Measurements from ENCODE around the gene AP1M1.

The AP1M1 gene

DNA sequence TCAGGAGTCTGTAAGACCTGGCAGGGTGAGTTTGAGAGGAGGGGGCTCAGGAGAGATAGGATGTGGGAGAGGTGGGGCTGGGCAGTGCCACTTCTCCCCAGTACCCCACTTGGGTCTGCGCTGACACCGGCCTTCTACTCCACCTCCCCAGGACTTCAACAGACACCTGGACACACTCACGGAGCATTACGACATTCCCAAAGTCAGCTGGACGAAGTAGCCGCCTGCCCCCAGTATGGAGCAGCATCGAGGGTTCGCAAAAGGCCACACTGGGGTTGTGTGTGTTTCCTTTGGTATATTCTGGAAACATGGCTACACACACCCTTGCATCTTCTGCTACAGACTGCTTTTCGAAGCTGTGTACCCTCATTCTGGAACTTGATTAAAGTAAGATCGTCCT is 7.0 kb upstream of the AP1M1 start:
- TF ChIP-seq, protein P1, sequence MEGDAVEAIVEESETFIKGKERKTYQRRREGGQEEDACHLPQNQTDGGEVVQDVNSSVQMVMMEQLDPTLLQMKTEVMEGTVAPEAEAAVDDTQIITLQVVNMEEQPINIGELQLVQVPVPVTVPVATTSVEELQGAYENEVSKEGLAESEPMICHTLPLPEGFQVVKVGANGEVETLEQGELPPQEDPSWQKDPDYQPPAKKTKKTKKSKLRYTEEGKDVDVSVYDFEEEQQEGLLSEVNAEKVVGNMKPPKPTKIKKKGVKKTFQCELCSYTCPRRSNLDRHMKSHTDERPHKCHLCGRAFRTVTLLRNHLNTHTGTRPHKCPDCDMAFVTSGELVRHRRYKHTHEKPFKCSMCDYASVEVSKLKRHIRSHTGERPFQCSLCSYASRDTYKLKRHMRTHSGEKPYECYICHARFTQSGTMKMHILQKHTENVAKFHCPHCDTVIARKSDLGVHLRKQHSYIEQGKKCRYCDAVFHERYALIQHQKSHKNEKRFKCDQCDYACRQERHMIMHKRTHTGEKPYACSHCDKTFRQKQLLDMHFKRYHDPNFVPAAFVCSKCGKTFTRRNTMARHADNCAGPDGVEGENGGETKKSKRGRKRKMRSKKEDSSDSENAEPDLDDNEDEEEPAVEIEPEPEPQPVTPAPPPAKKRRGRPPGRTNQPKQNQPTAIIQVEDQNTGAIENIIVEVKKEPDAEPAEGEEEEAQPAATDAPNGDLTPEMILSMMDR (IDR thresholded peaks at IDR 0.05; ENCODE audit: low read depth, low read length) = no peak
- DNase-seq = no peak

GRCh38 chr19:16191216-16191908 is 6.3 kb upstream of the AP1M1 start:
- H3K9me3 ChIP-seq = no peaks in the 10 kb centered on the region
- H3K4me3 ChIP-seq (ENCODE audit: low read depth, low read length) = no peak overlapping the region
- H3K4me1 ChIP-seq = no peaks in the 10 kb centered on the region
- H3K36me3 ChIP-seq = peaks cover 38% of the 10 kb centered on the region
- no peak for DNase-seq
- TF ChIP-seq, protein P1 (IDR thresholded peaks at IDR 0.05; ENCODE audit: low read depth, low read length) = no peak
- H3K27me3 ChIP-seq = no peaks in the 10 kb centered on the region

More for the DNA sequence above, 7.0 kb upstream of the AP1M1 start:
- Histone ChIP-seq H3K27me3 (no peaks in the 10 kb centered on the region), H3K36me3 (peaks cover 38% of the 10 kb centered on the region), H3K9me3 (no peaks in the 10 kb centered on the region), H3K4me1 (no peaks in the 10 kb centered on the region), H3K4me3 (ENCODE audit: low read depth, low read length) (no peak overlapping the region)

GRCh38 chr19:16193466-16193865 is 4.2 kb upstream of the AP1M1 start:
- no peaks in the 10 kb centered on the region; the same call in 1 of the 2 replicates for H3K4me1 ChIP-seq
- no peak overlapping the region for H3K4me3 ChIP-seq (ENCODE audit: low read depth, low read length)
- DNase-seq = no peak
- H3K27me3 ChIP-seq = no peaks in the 10 kb centered on the region
- no peaks in the 10 kb centered on the region for H3K9me3 ChIP-seq
- H3K36me3 ChIP-seq = peaks cover 26% of the 10 kb centered on the region
- TF ChIP-seq, protein P1 (IDR thresholded peaks at IDR 0.05; ENCODE audit: low read depth, low read length) = no peak

DNA sequence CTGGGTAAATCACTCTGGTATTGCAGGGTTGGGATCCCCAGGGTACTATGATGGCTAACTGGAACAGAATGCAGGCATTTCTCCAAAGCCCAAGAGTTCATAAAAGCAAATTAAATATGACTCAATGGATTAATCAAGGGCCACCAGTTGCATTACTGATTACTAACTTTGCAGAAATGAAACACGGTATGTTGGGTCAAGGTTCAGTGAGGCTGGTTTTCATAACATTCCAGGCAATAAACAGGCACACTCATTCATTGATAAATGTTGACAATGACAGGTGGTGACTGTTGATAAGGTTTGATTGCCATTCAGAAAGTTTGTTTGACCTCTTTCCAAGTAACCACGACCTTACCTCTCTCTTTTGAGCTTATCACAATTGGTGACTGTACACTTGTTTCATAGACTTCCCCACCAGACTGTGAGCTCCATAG is 506 bp upstream of the AP1M1 start:
- Histone ChIP-seq H3K4me3 (ENCODE audit: low read depth, low read length) (peak overlapping the region; percentile 96), H3K36me3 (peaks cover 5% of the 10 kb centered on the region), H3K4me1 (no peaks in the 10 kb centered on the region; the same call in 1 of the 2 replicates), H3K27me3 (no peaks in the 10 kb centered on the region), H3K9me3 (no peaks in the 10 kb centered on the region)
- no peak for DNase-seq
- TF ChIP-seq, protein P1 (IDR thresholded peaks at IDR 0.05; ENCODE audit: low read depth, low read length) = no peak

DNA sequence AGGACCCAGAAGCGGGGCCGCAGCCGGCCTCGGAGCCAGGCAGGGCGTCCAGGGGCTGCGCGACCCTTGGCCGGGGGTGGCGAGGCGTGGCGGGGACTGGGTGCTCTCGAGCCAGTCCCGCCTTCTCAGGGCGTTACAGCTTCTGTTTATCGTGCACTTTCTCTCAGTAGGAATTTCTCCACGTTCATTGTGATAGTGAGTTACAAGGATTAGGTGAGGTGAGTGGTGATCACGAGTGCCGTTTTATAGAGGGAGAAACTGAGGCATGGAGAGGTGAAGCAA is 600 bp downstream of the AP1M1 start:
- TF ChIP-seq, protein P1 (IDR thresholded peaks at IDR 0.05; ENCODE audit: low read depth, low read length) = no peak
- Histone ChIP-seq H3K36me3 (peaks cover 12% of the 10 kb centered on the region), H3K4me3 (ENCODE audit: low read depth, low read length) (peak overlapping the region; percentile 96), H3K4me1 (no peaks in the 10 kb centered on the region; the same call in 1 of the 2 replicates), H3K27me3 (no peaks in the 10 kb centered on the region), H3K9me3 (no peaks in the 10 kb centered on the region)
- no peak for DNase-seq

- TF ChIP-seq, protein P1 (IDR thresholded peaks at IDR 0.05; ENCODE audit: low read depth, low read length) = no peak
- H3K4me3 ChIP-seq (ENCODE audit: low read depth, low read length) = peak overlapping the region; percentile 96; the same call in 1 of the 2 replicates
These were observed 1.7 kb downstream of the AP1M1 start for GRCh38 chr19:16199275-16199932.

More at GRCh38 chr19:16199275-16199932, 1.7 kb downstream of the AP1M1 start:
- Histone ChIP-seq H3K4me1 (no peaks in the 10 kb centered on the region; the same call in 1 of the 2 replicates), H3K36me3 (peaks cover 21% of the 10 kb centered on the region), H3K9me3 (no peaks in the 10 kb centered on the region), H3K27me3 (no peaks in the 10 kb centered on the region)
- no peak for DNase-seq

Data from BE2C (cell line).